Mesothelial cell of epicardium (in vitro differentiated cells): ENCODE measurements around the gene C4orf50. TPM values are rescaled to one million over a fixed set of nuclear protein-coding genes. Genes with fewer than 3 reads are reported as not detected.

ENCODE experiments used
- DNase-seq, 2 experiments: peaks; one replicate each; pipeline ENCODE4 v3.0.0; 2021; ENCODE audit warnings: low spot score in 2 of 2; ENCODE audit not compliant: unreplicated experiment in 2 of 2
- H3K27ac Mint-ChIP-seq: 2 replicates; pipeline ENCODE4 v1.8.0; 2021; ENCODE audit warnings: mixed read lengths
- H3K27me3 Mint-ChIP-seq: 2 replicates; pipeline ENCODE4 v1.8.0; 2021; ENCODE audit warnings: low read depth, mixed read lengths
- H3K36me3 Mint-ChIP-seq: 2 replicates; pipeline ENCODE4 v1.8.0; 2021; ENCODE audit warnings: mixed read lengths
- H3K4me1 Mint-ChIP-seq: 2 replicates; pipeline ENCODE4 v1.8.0; 2021; ENCODE audit warnings: mixed read lengths
- H3K4me3 Mint-ChIP-seq: 2 replicates; pipeline ENCODE4 v1.8.0; 2021; ENCODE audit warnings: mild to moderate bottlenecking, moderate library complexity, mixed read lengths
- H3K9me3 Mint-ChIP-seq: 2 replicates; pipeline ENCODE4 v1.8.0; 2021; ENCODE audit warnings: mixed read lengths
- total RNA-seq: library from RNA; stranded (reverse); gene quantifications from 3 replicates; pipeline ENCODE4 v1.2.1, GENCODE V29; 2021
- TF ChIP-seq, protein P1 (sequence below): fragments of 200-600 bp; sonication (generic); IDR thresholded peaks from one replicate; pipeline ENCODE4 v1.5.0; 2021; ENCODE audit warnings: antibody characterized with exemption; ENCODE audit not compliant: unreplicated experiment

C4orf50 gene
- total RNA-seq, 1 donor from 2014 or later: 0.04 TPM

DNA sequence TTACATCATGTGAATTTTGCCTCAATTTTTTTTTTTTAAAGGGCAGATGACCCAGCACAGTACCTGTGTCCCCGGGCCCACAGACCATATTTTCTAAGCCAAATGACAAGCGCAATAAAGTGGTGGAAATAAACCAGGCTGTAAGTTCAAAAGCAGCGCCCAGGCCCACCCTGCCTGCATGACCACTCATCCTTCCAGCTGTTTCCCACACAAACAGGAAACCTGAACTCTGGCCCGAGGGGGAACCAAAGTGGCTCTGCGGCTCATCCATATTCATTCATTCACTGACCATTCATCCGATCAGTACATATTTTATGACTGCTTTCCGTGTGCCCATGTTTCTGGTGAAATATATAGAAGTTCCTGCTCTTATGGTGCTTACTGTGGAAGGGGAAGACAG lies 91.6 kb downstream of the C4orf50 start:
- Mint-ChIP-seq H3K27ac (no peak overlapping the region), H3K9me3 (no peaks in the 10 kb centered on the region), H3K36me3 (no peaks in the 10 kb centered on the region), H3K4me1 (no peaks in the 10 kb centered on the region), H3K27me3 (peaks cover 78% of the 10 kb centered on the region), H3K4me3 (no peak overlapping the region)
- DNase-seq: no peak
- TF ChIP-seq, protein P1, sequence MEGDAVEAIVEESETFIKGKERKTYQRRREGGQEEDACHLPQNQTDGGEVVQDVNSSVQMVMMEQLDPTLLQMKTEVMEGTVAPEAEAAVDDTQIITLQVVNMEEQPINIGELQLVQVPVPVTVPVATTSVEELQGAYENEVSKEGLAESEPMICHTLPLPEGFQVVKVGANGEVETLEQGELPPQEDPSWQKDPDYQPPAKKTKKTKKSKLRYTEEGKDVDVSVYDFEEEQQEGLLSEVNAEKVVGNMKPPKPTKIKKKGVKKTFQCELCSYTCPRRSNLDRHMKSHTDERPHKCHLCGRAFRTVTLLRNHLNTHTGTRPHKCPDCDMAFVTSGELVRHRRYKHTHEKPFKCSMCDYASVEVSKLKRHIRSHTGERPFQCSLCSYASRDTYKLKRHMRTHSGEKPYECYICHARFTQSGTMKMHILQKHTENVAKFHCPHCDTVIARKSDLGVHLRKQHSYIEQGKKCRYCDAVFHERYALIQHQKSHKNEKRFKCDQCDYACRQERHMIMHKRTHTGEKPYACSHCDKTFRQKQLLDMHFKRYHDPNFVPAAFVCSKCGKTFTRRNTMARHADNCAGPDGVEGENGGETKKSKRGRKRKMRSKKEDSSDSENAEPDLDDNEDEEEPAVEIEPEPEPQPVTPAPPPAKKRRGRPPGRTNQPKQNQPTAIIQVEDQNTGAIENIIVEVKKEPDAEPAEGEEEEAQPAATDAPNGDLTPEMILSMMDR: no peak

DNA sequence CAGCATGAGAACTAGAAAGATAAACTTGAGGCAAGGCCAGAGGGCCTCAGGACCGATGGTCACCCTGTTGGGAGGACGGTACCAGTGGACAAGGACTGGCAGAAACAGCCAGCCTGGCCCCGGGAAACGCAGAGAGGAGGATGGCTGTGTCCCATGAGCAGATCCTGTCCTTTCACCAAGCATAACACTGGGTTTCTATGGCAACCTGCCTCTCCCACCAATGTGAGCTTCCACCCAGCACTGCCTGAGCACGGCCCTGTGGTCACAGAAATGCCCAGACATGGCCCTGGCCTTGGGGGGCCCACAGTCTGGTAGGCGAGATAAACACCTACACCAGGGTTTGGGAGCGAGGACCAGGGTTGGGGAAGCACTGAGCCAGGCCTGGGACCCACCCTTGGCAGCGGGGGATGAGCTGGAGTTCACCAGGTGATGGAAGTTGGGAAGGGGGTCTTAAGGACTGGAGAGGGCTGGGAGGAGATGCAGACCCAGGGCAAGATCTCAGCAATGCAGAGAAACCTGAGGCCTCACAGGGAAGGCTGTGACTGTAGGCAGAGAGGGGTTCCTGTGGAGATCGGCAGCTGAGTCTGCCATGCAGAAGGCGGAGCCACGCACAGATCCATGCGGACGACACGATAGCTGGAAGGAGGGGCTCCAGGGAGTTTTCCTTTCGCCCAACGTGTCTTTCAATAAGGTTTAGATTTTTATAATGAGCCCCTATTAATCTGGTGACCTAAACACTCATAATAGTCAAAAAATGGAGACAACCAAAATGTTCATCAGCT lies 92.6 kb downstream of the C4orf50 start:
- H3K9me3 Mint-ChIP-seq: no peaks in the 10 kb centered on the region
- no peak overlapping the region for H3K27ac Mint-ChIP-seq
- H3K4me1 Mint-ChIP-seq: peaks cover 2% of the 10 kb centered on the region
- H3K36me3 Mint-ChIP-seq: no peaks in the 10 kb centered on the region
- TF ChIP-seq, protein P1: no peak
- no peak for DNase-seq
- peaks cover 78% of the 10 kb centered on the region for H3K27me3 Mint-ChIP-seq
- no peak overlapping the region for H3K4me3 Mint-ChIP-seq

DNA sequence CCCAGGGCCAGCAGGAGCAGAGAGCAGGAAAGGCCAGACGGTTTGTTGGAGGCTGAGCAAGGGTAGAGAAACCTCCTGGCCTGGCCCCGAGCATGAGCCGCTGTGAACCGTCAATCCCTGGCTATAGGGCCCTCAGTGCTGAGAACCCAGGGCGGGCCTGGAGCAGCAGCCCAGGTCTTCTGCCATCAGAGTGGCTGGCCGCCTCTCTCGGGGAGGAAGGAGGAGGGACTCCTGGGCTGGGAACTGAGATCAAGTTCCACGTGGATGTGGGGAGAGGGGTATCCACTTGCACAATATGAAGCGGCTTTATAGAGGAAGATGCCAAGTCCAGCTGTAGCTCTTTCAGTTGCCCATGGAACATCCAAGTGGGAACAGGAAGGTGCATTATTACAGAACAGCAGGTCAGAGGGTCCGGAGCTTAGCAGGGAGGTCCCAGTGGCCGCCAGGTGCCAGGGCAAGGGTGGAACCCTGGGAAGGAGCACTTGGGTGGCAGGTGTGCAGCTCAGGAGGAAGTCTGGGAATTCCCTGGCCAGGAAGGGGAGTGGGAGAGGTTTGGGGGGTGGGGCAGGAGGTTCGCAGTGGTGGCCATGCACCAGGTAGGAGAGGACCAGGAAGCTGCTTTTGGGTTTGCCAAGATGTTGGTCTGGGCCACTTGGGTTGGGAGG lies 93.6 kb downstream of the C4orf50 start:
- Mint-ChIP-seq H3K27me3 (peaks cover 75% of the 10 kb centered on the region), H3K4me3 (no peak overlapping the region), H3K4me1 (peaks cover 2% of the 10 kb centered on the region), H3K36me3 (no peaks in the 10 kb centered on the region), H3K27ac (no peak overlapping the region), H3K9me3 (no peaks in the 10 kb centered on the region)
- TF ChIP-seq, protein P1: no peak
- DNase-seq: no peak

DNA sequence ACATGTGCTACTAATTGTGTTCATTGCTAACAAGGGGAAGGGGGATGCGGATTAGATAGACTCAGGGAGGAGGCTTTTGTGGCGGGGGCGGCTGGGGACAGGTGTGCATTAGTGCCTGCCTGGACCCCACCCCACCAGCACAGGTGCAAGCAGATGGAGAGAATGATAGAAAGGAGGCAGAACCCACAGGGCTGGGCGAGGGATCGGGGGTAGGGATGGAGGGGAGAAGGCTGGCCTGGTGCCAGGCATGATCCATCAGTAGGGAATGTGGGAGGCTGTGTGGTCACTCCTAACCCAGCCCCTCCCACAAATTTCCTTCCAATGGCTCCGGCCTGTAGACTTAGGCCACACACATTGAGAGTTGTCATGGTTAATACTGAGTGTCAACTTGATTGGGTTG lies 94.9 kb downstream of the C4orf50 start:
- no peaks in the 10 kb centered on the region for H3K9me3 Mint-ChIP-seq
- peaks cover 2% of the 10 kb centered on the region for H3K4me1 Mint-ChIP-seq
- TF ChIP-seq, protein P1: no peak
- no peaks in the 10 kb centered on the region for H3K36me3 Mint-ChIP-seq
- H3K27ac Mint-ChIP-seq: no peak overlapping the region
- no peak overlapping the region for H3K4me3 Mint-ChIP-seq
- DNase-seq: no peak
- H3K27me3 Mint-ChIP-seq: peaks cover 76% of the 10 kb centered on the region

DNA sequence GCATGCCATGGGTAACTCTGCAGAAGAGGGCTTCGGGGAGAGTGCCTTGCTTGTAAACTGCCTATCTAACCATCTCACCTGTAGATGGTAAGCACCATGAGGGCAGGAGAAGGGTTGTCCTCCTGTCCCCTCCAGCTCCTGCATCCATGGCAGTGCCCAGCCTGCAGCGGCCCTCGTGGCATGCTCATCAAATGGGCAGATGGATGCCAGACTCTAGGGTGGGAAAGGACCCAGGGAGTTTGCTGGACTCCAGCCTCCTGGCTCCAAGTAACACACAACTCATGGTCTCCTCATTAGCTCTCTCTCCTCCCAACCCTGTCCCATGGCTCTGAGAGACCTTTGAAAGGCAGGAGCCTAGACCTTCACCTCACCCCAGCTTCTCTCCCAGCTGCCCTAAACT lies 95.7 kb downstream of the C4orf50 start:
- no peak for DNase-seq
- TF ChIP-seq, protein P1: no peak
- Mint-ChIP-seq H3K9me3 (no peaks in the 10 kb centered on the region), H3K27me3 (peaks cover 75% of the 10 kb centered on the region), H3K4me1 (peaks cover 2% of the 10 kb centered on the region), H3K27ac (no peak overlapping the region), H3K4me3 (no peak overlapping the region), H3K36me3 (no peaks in the 10 kb centered on the region)
